Measurements from ENCODE around the gene SLC22A23. TPM values are rescaled to one million over a fixed set of nuclear protein-coding genes. Genes with fewer than 3 reads are reported as not detected.

SLC22A23 gene
- total RNA-seq, 6 donors from 2014 or later = 18.2 to 73.1 (median 28.3) TPM

DNA sequence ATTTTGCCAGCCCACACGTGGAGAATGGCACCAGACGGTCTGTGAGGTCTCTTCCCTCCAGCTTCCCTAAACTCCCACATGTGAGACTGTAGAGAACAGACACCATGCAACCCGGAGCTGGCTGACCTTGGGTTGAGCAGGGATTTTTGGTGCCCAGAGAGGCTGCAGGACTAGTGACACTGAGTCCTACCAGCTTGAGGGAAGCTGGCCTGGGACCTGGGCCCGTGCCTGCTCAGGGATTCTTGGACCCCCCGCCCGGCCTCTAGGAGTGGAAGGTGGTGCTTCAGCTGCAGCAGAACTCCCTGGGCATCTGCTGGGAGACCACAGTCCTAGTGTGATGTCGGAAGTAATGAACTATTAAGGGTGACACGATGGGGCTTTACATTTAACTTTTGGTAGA is 194.9 kb downstream of the SLC22A23 start:
- Histone ChIP-seq H3K4me3 (no peak overlapping the region), H3K27ac (no peak overlapping the region), H3K36me3 (peaks cover 0 to 19% (median 13%) of the 10 kb centered on the region in 4 donors), H3K4me1 (peaks cover 17 to 44% (median 25%) of the 10 kb centered on the region in 4 donors), H3K9me3 (no peaks in the 10 kb centered on the region), H3K27me3 (no peaks in the 10 kb centered on the region)
- TF ChIP-seq EP300 (IDR thresholded peaks at IDR 0.05) = no peak
- TF ChIP-seq, protein P1, sequence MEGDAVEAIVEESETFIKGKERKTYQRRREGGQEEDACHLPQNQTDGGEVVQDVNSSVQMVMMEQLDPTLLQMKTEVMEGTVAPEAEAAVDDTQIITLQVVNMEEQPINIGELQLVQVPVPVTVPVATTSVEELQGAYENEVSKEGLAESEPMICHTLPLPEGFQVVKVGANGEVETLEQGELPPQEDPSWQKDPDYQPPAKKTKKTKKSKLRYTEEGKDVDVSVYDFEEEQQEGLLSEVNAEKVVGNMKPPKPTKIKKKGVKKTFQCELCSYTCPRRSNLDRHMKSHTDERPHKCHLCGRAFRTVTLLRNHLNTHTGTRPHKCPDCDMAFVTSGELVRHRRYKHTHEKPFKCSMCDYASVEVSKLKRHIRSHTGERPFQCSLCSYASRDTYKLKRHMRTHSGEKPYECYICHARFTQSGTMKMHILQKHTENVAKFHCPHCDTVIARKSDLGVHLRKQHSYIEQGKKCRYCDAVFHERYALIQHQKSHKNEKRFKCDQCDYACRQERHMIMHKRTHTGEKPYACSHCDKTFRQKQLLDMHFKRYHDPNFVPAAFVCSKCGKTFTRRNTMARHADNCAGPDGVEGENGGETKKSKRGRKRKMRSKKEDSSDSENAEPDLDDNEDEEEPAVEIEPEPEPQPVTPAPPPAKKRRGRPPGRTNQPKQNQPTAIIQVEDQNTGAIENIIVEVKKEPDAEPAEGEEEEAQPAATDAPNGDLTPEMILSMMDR (IDR thresholded peaks at IDR 0.05) = no peak
- no peak for TF ChIP-seq POLR2AphosphoS5 (IDR thresholded peaks at IDR 0.05)
- TF ChIP-seq POLR2A (IDR thresholded peaks at IDR 0.05) = no peak
- ATAC-seq (ENCODE audit: low FRiP score in 2 of 2) (no peak), DNase-seq (no peak)
- WGBS, 2 donors = 68 to 83% methylated on average over 6 to 8 of the region's 8 CpGs

- no peak overlapping the region for H3K4me3 ChIP-seq
- ATAC-seq (ENCODE audit: low FRiP score in 2 of 2) (no peak), DNase-seq (no peak)
- H3K36me3 ChIP-seq = peaks cover 0 to 19% (median 13%) of the 10 kb centered on the region in 4 donors
- TF ChIP-seq POLR2AphosphoS5 (IDR thresholded peaks at IDR 0.05) (no peak), POLR2A (IDR thresholded peaks at IDR 0.05) (no peak), EP300 (IDR thresholded peaks at IDR 0.05) (no peak)
- TF ChIP-seq, protein P1 (IDR thresholded peaks at IDR 0.05) = no peak
- H3K9me3 ChIP-seq = no peaks in the 10 kb centered on the region
- WGBS, 2 donors = 54 to 85% methylated on average over 5 to 6 of the region's 6 CpGs
- no peak overlapping the region for H3K27ac ChIP-seq
- H3K4me1 ChIP-seq = peaks cover 17 to 44% (median 25%) of the 10 kb centered on the region in 4 donors
- no peaks in the 10 kb centered on the region for H3K27me3 ChIP-seq
Measured at GRCh38 chr6:3261518-3261820, 195.4 kb downstream of the SLC22A23 start.

DNA sequence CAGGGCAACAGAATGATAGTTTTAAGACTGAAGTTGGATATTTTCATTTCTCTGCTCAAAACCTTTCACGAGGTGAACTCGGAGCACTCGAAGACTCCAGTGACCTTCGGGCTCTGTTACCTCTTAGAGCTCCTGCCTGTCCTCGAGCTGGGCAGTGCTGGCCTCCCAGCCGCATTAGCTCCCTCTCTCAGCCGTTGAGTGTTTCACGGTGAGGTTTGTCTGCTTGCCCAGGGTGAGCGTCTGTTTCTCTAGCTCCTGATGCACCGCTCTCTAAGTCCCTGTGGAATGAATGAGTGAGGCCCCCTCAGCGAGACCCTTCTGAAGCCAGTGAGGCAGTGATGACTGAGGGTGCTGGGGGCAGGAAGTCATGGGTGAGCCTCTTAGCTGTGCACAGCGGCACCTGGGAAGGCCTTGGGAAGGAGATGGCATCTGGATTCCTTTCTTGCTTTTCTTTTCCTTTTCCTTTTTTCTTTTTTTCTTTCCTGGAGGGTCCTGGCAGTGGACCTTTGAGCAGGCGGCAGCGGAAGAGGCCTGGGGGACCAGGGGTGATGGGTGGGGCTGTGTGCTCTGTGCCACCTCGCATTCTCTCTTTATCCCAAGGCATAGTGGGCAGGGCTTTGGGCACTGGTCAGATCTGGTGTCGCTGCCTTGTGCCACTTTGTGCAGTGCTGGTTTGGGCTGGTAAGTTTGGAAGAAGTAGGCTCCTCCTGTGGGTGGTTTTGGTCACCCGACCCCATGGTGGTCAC is 195.9 kb downstream of the SLC22A23 start:
- Histone ChIP-seq H3K4me3 (peak overlapping the region in 1 of 4 donors; percentile 6), H3K27ac (no peak overlapping the region), H3K36me3 (peaks cover 0 to 19% (median 13%) of the 10 kb centered on the region in 4 donors), H3K9me3 (no peaks in the 10 kb centered on the region), H3K27me3 (no peaks in the 10 kb centered on the region), H3K4me1 (peaks cover 17 to 44% (median 25%) of the 10 kb centered on the region in 4 donors)
- no peak for DNase-seq
- TF ChIP-seq POLR2AphosphoS5 (IDR thresholded peaks at IDR 0.05) (no peak), POLR2A (IDR thresholded peaks at IDR 0.05) (no peak), EP300 (IDR thresholded peaks at IDR 0.05) (no peak)
- TF ChIP-seq, protein P1 (IDR thresholded peaks at IDR 0.05) = no peak
- no peak for ATAC-seq (ENCODE audit: low FRiP score in 2 of 2)
- 75 to 78% methylated on average over 17 of the region's 17 CpGs for WGBS, 2 donors

DNA sequence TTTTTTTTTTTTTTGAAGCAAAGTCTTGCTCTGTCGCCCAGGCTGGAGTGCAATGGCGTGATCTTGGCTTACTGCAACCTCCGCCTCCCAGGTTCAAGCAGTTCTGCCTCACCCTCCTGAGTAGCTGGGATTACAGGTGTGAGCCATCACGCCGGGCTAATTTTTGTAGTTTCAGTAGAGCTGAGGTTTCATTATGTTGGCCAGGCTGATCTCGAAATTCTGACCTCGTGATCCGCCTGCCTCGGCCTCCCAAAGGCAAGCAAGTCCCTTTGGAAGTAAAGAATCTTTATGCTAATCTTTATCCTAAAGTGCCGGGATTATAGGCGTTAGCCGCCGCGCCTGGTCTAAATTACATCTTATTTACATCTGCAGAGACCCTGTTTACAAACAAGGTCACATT is 196.6 kb downstream of the SLC22A23 start:
- Histone ChIP-seq H3K4me1 (peaks cover 17 to 44% (median 25%) of the 10 kb centered on the region in 4 donors), H3K27me3 (no peaks in the 10 kb centered on the region), H3K9me3 (no peaks in the 10 kb centered on the region), H3K27ac (no peak overlapping the region), H3K4me3 (peak overlapping the region in 1 of 4 donors; percentile 100), H3K36me3 (peaks cover 0 to 16% (median 13%) of the 10 kb centered on the region in 4 donors)
- TF ChIP-seq POLR2A (IDR thresholded peaks at IDR 0.05) (no peak), EP300 (IDR thresholded peaks at IDR 0.05) (no peak), POLR2AphosphoS5 (IDR thresholded peaks at IDR 0.05) (no peak)
- TF ChIP-seq, protein P1 (IDR thresholded peaks at IDR 0.05) = no peak
- DNase-seq (no peak), ATAC-seq (ENCODE audit: low FRiP score in 2 of 2) (no peak)
- WGBS, 2 donors = 82 to 87% methylated on average over 14 of the region's 14 CpGs
